Fibroblast of mammary gland (primary cell): ENCODE measurements around the gene JAG2.

Experiments
- DNase-seq: peaks from one replicate; pipeline ENCODE4 v3.0.0-alpha.2; 2010; ENCODE audit warnings: low read depth
- H3K4me3 ChIP-seq: 2 replicates; pipeline ENCODE4 v1.5.1; 2011; ENCODE audit warnings: low read depth, mild to moderate bottlenecking, low read length, moderate library complexity; ENCODE audit not compliant: control insufficient read depth
- CTCF ChIP-seq: conservative IDR thresholded peaks from 2 replicates; pipeline ENCODE4 v1.5.1; 2011; ENCODE audit warnings: low read depth, low read length, inconsistent platforms; ENCODE audit not compliant: control insufficient read depth, insufficient read depth

The JAG2 gene

GRCh38 chr14:105166571-105167302 lies 1.8 kb downstream of the JAG2 start:
- no peak for DNase-seq
- H3K4me3 ChIP-seq, result no peak overlapping the region
- TF ChIP-seq CTCF, result no peak

GRCh38 chr14:105165761-105166485 lies 2.7 kb downstream of the JAG2 start:
- TF ChIP-seq CTCF, result no peak
- no peak overlapping the region for H3K4me3 ChIP-seq
- DNase-seq, result no peak

- no peak for DNase-seq
- no peak overlapping the region for H3K4me3 ChIP-seq
- TF ChIP-seq CTCF, result no peak
These were observed 3.4 kb downstream of the JAG2 start for GRCh38 chr14:105165134-105165704.

- no peak overlapping the region for H3K4me3 ChIP-seq
- DNase-seq, result no peak
These were observed 5.4 kb downstream of the JAG2 start for GRCh38 chr14:105163040-105163742.

GRCh38 chr14:105162669-105162979 lies 6.0 kb downstream of the JAG2 start:
- H3K4me3 ChIP-seq, result no peak overlapping the region
- TF ChIP-seq CTCF, result no peak
- DNase-seq, result no peak

More at GRCh38 chr14:105163040-105163742, 5.4 kb downstream of the JAG2 start:
- TF ChIP-seq CTCF, result no peak

GRCh38 chr14:105161964-105162668 lies 6.5 kb downstream of the JAG2 start:
- no peak for DNase-seq
- TF ChIP-seq CTCF, result no peak
- no peak overlapping the region for H3K4me3 ChIP-seq
